ENCODE measurements around the gene CTBP2.

CTBP2 gene

GRCh38 chr10:125148528-125148927 is 11.8 kb downstream of the CTBP2 start:
- CTCF ChIA-PET = interaction anchor here (1.1 kb wide), 1 partner anchor 100 kb away, joined by 3 read pairs; no protein-coding TSS in a partner anchor
- POLR2A ChIA-PET = interaction anchor here (1.0 kb wide), 1 partner anchor 21 kb away, joined by 3 read pairs; no protein-coding TSS in a partner anchor
- no peak for TF ChIP-seq ZNF384 (IDR thresholded peaks at IDR 0.05)
- TF ChIP-seq FOXK2 (IDR thresholded peaks at IDR 0.05) = no peak
- TF ChIP-seq FOXM1 (IDR thresholded peaks at IDR 0.05; ENCODE audit: borderline replicate concordance) = no peak
- TF ChIP-seq HDGF (IDR thresholded peaks at IDR 0.05; ENCODE audit: borderline replicate concordance) = no peak
- no peak for TF ChIP-seq CTBP1 (IDR thresholded peaks at IDR 0.05; ENCODE audit: borderline replicate concordance)
- no peak for TF ChIP-seq L3MBTL2 (conservative IDR thresholded peaks at IDR 0.05)
- TF ChIP-seq FOXA1 (IDR thresholded peaks at IDR 0.05) = no peak
- TF ChIP-seq TARDBP (IDR thresholded peaks at IDR 0.05) = no peak
- TF ChIP-seq LEF1 (IDR thresholded peaks at IDR 0.05; ENCODE audit: borderline replicate concordance) = no peak
- TF ChIP-seq SUZ12 (IDR thresholded peaks at IDR 0.05) = no peak
- no peak for TF ChIP-seq BHLHE40 (IDR thresholded peaks at IDR 0.05; ENCODE audit: borderline replicate concordance)
- no peak for TF ChIP-seq NFRKB (IDR thresholded peaks at IDR 0.05)
- TF ChIP-seq SP1 (IDR thresholded peaks at IDR 0.05) = no peak
- no peak for TF ChIP-seq ARNT (IDR thresholded peaks at IDR 0.05)
- DNase-seq (ENCODE audit: extremely low spot score) = no peak

GRCh38 chr10:125147971-125148439 is 12.4 kb downstream of the CTBP2 start:
- TF ChIP-seq FOXK2 (IDR thresholded peaks at IDR 0.05) (no peak), SP1 (IDR thresholded peaks at IDR 0.05) (no peak), FOXM1 (IDR thresholded peaks at IDR 0.05; ENCODE audit: borderline replicate concordance) (no peak), BHLHE40 (IDR thresholded peaks at IDR 0.05; ENCODE audit: borderline replicate concordance) (no peak), ARNT (IDR thresholded peaks at IDR 0.05) (no peak), LEF1 (IDR thresholded peaks at IDR 0.05; ENCODE audit: borderline replicate concordance) (no peak), CTBP1 (IDR thresholded peaks at IDR 0.05; ENCODE audit: borderline replicate concordance) (no peak), SUZ12 (IDR thresholded peaks at IDR 0.05) (no peak), HDGF (IDR thresholded peaks at IDR 0.05; ENCODE audit: borderline replicate concordance) (no peak), L3MBTL2 (conservative IDR thresholded peaks at IDR 0.05) (no peak), ELF4 (IDR thresholded peaks at IDR 0.05) (no peak), FOXA1 (IDR thresholded peaks at IDR 0.05) (no peak), TARDBP (IDR thresholded peaks at IDR 0.05) (no peak), NFRKB (IDR thresholded peaks at IDR 0.05) (no peak), ZNF384 (IDR thresholded peaks at IDR 0.05) (no peak)
- TF ChIP-seq, protein P1, sequence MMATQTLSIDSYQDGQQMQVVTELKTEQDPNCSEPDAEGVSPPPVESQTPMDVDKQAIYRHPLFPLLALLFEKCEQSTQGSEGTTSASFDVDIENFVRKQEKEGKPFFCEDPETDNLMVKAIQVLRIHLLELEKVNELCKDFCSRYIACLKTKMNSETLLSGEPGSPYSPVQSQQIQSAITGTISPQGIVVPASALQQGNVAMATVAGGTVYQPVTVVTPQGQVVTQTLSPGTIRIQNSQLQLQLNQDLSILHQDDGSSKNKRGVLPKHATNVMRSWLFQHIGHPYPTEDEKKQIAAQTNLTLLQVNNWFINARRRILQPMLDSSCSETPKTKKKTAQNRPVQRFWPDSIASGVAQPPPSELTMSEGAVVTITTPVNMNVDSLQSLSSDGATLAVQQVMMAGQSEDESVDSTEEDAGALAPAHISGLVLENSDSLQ (IDR thresholded peaks at IDR 0.05) = no peak
- CTCF ChIA-PET = interaction anchor here (0.6 kb wide), 2 partner anchors 194 to 201 kb away, joined by 3 to 6 read pairs; no protein-coding TSS in a partner anchor
- POLR2A ChIA-PET = interaction anchor here (1.0 to 1.2 kb wide), 3 partner anchors 20 to 356 kb away, joined by 3 read pairs; partner anchors contain the start of gene EEF1AKMT2
- DNase-seq (ENCODE audit: extremely low spot score) = no peak

DNA sequence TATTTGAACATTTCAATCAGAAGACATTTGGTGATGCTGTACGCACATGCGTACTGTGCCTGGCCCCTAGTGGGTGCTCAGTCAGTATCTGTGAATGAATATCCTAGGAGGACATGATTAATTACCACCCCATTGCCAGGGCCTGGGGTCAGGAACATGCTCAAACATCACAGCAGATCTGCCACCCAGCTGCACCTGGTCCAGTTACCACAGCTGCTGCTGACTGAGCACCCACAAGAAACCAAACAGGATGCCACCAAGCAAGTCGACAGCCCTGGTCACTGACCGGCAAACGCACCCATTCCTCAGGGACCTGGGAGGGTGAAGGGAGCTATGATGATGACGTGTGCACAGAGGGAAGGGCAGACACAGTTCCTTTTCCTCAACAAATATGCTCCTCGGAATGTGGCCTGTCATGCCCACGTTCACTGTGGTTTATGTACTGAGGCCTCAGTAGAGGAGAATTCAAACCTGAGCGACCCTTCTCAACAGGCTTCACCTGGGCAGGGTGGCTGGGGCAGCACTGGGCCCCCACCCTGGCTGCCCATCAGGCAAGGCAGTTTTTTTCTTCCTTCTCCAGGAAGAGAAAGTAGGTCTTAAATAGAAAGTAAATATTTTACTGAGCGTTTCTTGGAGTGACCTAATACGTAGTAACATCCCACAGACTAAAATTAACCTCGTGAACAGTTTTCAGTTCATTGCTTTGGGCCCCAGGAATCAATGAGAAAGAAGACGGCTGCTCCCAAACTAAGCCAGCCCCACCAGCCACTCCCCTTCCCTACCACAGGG is 13.4 kb downstream of the CTBP2 start:
- ChIA-PET POLR2A (interaction anchor here (1.2 kb wide), 2 partner anchors 44 to 355 kb away, joined by 3 read pairs; partner anchors contain the start of gene EEF1AKMT2), CTCF (no interaction called here)
- TF ChIP-seq TARDBP (IDR thresholded peaks at IDR 0.05) = no peak
- no peak for TF ChIP-seq ZNF384 (IDR thresholded peaks at IDR 0.05)
- no peak for TF ChIP-seq ARNT (IDR thresholded peaks at IDR 0.05)
- no peak for TF ChIP-seq SUZ12 (IDR thresholded peaks at IDR 0.05)
- no peak for TF ChIP-seq L3MBTL2 (conservative IDR thresholded peaks at IDR 0.05)
- no peak for TF ChIP-seq SP1 (IDR thresholded peaks at IDR 0.05)
- TF ChIP-seq ELF4 (IDR thresholded peaks at IDR 0.05) = no peak
- no peak for TF ChIP-seq FOXK2 (IDR thresholded peaks at IDR 0.05)
- no peak for TF ChIP-seq FOXM1 (IDR thresholded peaks at IDR 0.05; ENCODE audit: borderline replicate concordance)
- TF ChIP-seq, protein P1 (IDR thresholded peaks at IDR 0.05) = no peak
- TF ChIP-seq HDGF (IDR thresholded peaks at IDR 0.05; ENCODE audit: borderline replicate concordance) = no peak
- no peak for TF ChIP-seq CTBP1 (IDR thresholded peaks at IDR 0.05; ENCODE audit: borderline replicate concordance)
- TF ChIP-seq NFRKB (IDR thresholded peaks at IDR 0.05) = no peak
- no peak for TF ChIP-seq BHLHE40 (IDR thresholded peaks at IDR 0.05; ENCODE audit: borderline replicate concordance)
- DNase-seq (ENCODE audit: extremely low spot score) = no peak

- ChIA-PET CTCF (no interaction called here), POLR2A (no interaction called here)
- no peak for DNase-seq (ENCODE audit: extremely low spot score)
- TF ChIP-seq ELF4 (IDR thresholded peaks at IDR 0.05) = no peak
- TF ChIP-seq CTBP1 (IDR thresholded peaks at IDR 0.05; ENCODE audit: borderline replicate concordance) = no peak
- TF ChIP-seq SP1 (IDR thresholded peaks at IDR 0.05) = no peak
- TF ChIP-seq ZNF384 (IDR thresholded peaks at IDR 0.05) = no peak
- no peak for TF ChIP-seq SUZ12 (IDR thresholded peaks at IDR 0.05)
- TF ChIP-seq ARNT (IDR thresholded peaks at IDR 0.05) = no peak
- no peak for TF ChIP-seq FOXK2 (IDR thresholded peaks at IDR 0.05)
- no peak for TF ChIP-seq BHLHE40 (IDR thresholded peaks at IDR 0.05; ENCODE audit: borderline replicate concordance)
- TF ChIP-seq NFRKB (IDR thresholded peaks at IDR 0.05) = no peak
- no peak for TF ChIP-seq FOXA1 (IDR thresholded peaks at IDR 0.05)
- no peak for TF ChIP-seq TARDBP (IDR thresholded peaks at IDR 0.05)
- TF ChIP-seq FOXM1 (IDR thresholded peaks at IDR 0.05; ENCODE audit: borderline replicate concordance) = no peak
- TF ChIP-seq HDGF (IDR thresholded peaks at IDR 0.05; ENCODE audit: borderline replicate concordance) = no peak
- TF ChIP-seq, protein P1 (IDR thresholded peaks at IDR 0.05) = no peak
- no peak for TF ChIP-seq LEF1 (IDR thresholded peaks at IDR 0.05; ENCODE audit: borderline replicate concordance)
- no peak for TF ChIP-seq L3MBTL2 (conservative IDR thresholded peaks at IDR 0.05)
These were observed 14.7 kb downstream of the CTBP2 start for GRCh38 chr10:125145636-125146035.
